MM.1S (cell line): ENCODE data around the gene MARCHF9.

Experiments
- CTCF ChIP-seq: fragments of 300-600 bp; sonication (generic); IDR thresholded peaks from 2 replicates; pipeline ENCODE4 v1.5.1; 2016; ENCODE audit warnings: antibody characterized with exemption, low read length, mixed read lengths
- EZH2 ChIP-seq: fragments of 300-600 bp; sonication (generic); optimal IDR thresholded peaks from 2 replicates; pipeline ENCODE3; 2017; ENCODE audit warnings: low read depth, mild to moderate bottlenecking, antibody characterized with exemption, low read length, mixed read lengths
- EZH2phosphoT487 ChIP-seq: fragments of 300-600 bp; sonication (generic); IDR thresholded peaks from 2 replicates; pipeline ENCODE4 v1.6.1; 2018; ENCODE audit warnings: antibody characterized with exemption, low read length

GRCh38 chr12:57744777-57745484, 10.0 kb upstream of the MARCHF9 start, which contains the start of gene TSPAN31:
- no peak for TF ChIP-seq EZH2
- TF ChIP-seq CTCF, result no peak
- no peak for TF ChIP-seq EZH2phosphoT487
